Measurements from ENCODE around the gene RPS6KC1. TPM values are rescaled to one million over a fixed set of nuclear protein-coding genes. Genes with fewer than 3 reads are reported as not detected.

Gene RPS6KC1
- total RNA-seq, 4 donors from 2014 or later, result 13.5 to 29.7 (median 22.2) TPM

DNA sequence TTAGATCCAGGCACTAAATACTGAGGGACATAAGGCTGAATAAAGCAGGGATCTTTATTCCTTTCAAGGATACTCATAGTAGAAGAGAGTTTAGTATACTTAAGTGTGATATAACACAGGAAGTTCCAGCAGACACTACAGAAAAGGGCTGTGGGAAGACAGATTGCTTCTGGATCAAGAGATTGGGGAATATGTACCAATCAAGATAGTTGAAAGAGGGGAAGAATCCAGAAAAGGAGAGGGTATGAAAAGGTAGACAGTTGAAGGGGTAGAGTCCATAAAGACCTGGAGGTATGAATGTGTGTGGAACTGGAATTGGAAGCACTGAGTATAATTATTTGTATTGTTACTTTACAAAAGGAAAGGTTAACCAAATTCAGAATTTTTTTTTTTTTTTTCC is 2.4 kb downstream of the RPS6KC1 start:
- H3K27ac ChIP-seq, result no peak overlapping the region
- H3K27me3 ChIP-seq, result no peaks in the 10 kb centered on the region
- H3K4me3 ChIP-seq, result no peak overlapping the region
- no peaks in the 10 kb centered on the region for H3K9me3 ChIP-seq
- H3K4me1 ChIP-seq, result peaks cover 0 to 18% (median 3%) of the 10 kb centered on the region in 4 donors
- no peak for TF ChIP-seq POLR2A (IDR thresholded peaks at IDR 0.05)
- TF ChIP-seq, protein P1, sequence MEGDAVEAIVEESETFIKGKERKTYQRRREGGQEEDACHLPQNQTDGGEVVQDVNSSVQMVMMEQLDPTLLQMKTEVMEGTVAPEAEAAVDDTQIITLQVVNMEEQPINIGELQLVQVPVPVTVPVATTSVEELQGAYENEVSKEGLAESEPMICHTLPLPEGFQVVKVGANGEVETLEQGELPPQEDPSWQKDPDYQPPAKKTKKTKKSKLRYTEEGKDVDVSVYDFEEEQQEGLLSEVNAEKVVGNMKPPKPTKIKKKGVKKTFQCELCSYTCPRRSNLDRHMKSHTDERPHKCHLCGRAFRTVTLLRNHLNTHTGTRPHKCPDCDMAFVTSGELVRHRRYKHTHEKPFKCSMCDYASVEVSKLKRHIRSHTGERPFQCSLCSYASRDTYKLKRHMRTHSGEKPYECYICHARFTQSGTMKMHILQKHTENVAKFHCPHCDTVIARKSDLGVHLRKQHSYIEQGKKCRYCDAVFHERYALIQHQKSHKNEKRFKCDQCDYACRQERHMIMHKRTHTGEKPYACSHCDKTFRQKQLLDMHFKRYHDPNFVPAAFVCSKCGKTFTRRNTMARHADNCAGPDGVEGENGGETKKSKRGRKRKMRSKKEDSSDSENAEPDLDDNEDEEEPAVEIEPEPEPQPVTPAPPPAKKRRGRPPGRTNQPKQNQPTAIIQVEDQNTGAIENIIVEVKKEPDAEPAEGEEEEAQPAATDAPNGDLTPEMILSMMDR (IDR thresholded peaks at IDR 0.05), result no peak
- H3K36me3 ChIP-seq, result no peaks in the 10 kb centered on the region
- no peak for DNase-seq

DNA sequence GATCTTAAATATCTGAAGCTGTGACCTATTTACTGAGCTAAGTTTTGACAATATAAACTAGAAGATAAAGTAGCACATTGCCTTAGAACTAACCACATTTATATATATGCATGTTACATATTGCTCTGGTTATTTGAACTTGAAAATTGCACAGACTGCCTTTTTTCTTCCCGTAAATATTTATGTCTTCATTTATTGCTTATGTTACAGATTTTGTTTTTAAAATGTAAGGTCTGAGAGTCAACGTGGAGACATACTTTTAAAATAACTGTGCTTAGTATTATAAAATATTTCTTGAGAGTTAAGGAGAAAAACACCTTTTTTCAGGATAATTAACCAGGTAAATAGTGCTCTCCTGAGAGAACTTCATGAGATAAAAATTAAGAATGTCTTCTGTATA is 3.1 kb downstream of the RPS6KC1 start:
- Histone ChIP-seq H3K9me3 (no peaks in the 10 kb centered on the region), H3K27ac (no peak overlapping the region), H3K27me3 (no peaks in the 10 kb centered on the region), H3K4me3 (no peak overlapping the region), H3K4me1 (peaks cover 0 to 18% (median 3%) of the 10 kb centered on the region in 4 donors), H3K36me3 (no peaks in the 10 kb centered on the region)
- TF ChIP-seq POLR2A (IDR thresholded peaks at IDR 0.05), result no peak
- TF ChIP-seq, protein P1 (IDR thresholded peaks at IDR 0.05), result no peak
- no peak for DNase-seq

DNA sequence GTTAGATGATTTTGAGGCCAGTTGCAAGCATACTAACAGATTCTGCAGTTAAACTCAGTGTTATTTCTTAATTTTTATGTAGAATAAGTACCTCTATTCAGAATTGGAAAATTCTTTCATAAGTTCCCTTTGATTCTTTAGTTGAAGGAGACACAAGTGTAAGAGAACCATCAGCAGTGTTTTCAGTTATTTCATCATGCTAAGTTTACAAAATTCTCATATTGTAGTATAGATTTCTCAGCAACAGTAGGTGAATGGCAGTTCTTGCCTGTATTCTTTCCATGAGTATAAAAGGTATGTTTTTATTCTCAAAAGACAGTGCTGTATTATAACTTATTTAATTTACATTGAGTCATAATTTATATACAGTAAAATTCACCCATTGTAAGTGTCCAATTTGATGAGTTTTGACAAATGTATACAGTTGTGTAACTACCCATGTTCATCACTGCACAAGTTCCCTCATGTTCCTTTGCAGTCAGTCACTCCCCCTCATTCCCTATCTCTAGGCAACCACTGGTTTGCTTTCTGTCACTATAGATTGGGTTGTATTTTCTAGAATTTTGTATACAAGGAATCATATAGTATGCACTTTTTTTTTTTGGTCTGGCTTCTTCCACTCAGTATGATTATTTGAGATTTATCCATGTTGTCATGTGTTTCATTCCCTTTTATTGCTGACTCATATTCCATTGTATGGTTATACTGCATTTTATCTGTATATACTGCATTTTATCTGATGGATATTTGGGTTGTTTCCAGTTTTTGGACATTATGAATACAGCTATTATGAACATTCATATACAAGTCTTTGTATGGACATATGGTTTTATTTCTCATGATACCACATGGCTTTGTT is 3.9 kb downstream of the RPS6KC1 start:
- TF ChIP-seq, protein P1 (IDR thresholded peaks at IDR 0.05), result no peak
- TF ChIP-seq POLR2A (IDR thresholded peaks at IDR 0.05), result no peak
- Histone ChIP-seq H3K9me3 (no peaks in the 10 kb centered on the region), H3K4me1 (peaks cover 0 to 18% (median 3%) of the 10 kb centered on the region in 4 donors), H3K27me3 (no peaks in the 10 kb centered on the region), H3K27ac (no peak overlapping the region), H3K4me3 (no peak overlapping the region), H3K36me3 (no peaks in the 10 kb centered on the region)
- DNase-seq, result no peak

DNA sequence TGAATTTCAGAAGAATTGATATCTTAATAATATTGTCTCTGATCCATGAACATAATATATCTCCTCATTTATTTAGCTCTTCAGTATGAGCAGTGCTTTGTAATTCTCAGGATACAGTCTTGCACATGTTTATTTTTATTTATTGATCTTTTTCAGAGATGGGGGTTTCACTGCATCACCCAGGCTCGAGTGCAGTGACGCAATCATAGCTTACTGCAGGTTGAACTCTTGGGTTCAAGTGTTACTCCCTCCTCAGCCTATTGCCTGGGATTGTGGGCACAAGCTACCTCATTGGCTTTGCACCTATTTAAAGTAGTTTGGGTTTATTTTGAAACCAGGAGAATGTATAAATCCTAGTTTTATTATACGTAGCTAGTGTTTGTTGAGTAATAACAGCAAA is 4.7 kb downstream of the RPS6KC1 start:
- Histone ChIP-seq H3K4me3 (no peak overlapping the region), H3K27me3 (no peaks in the 10 kb centered on the region), H3K36me3 (no peaks in the 10 kb centered on the region), H3K9me3 (no peaks in the 10 kb centered on the region), H3K27ac (no peak overlapping the region), H3K4me1 (peaks cover 0 to 13% (median 3%) of the 10 kb centered on the region in 4 donors)
- no peak for DNase-seq
- TF ChIP-seq, protein P1 (IDR thresholded peaks at IDR 0.05), result no peak
- no peak for TF ChIP-seq POLR2A (IDR thresholded peaks at IDR 0.05)

DNA sequence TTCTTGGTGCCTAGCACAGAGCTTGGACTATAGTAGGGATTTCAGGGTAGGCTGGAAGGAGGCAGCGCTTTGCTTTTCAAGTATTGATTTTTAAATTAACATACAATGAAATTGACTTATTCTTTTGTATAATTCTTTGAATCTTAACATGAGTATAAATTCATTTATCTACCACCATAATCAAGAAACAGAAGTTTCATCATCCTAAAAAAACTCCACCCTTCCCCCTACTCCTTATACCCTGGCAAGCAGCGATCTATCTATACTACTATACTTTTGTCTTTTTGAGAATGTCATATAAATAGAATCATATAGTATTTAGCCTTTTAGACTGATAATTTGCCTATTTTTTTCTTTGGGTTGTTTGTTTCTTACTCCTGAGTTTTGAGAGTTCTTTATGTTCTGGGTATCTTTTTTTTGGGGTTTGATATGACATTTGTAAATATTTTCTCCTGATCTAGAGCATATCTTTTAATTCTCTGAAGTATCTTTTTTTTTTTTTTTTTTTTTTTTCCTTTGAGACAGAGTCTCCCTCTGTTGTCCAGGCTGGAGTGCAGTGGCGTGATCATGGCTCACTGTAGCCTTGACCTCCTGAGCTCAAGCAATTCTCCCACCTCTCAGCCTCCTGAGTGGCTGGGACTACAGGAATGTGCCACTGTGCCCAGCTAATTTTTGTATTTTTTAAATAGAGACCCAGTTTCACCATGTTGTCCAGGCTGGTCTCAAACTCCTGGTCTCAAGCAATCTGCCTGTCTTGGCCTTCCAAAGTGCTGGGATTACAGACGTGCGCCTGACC is 6.4 kb downstream of the RPS6KC1 start:
- peaks cover 0 to 6% (median 0%) of the 10 kb centered on the region in 4 donors for H3K4me1 ChIP-seq
- TF ChIP-seq, protein P1 (IDR thresholded peaks at IDR 0.05), result no peak
- TF ChIP-seq POLR2A (IDR thresholded peaks at IDR 0.05), result no peak
- no peaks in the 10 kb centered on the region for H3K9me3 ChIP-seq
- no peak overlapping the region for H3K27ac ChIP-seq
- no peaks in the 10 kb centered on the region for H3K36me3 ChIP-seq
- no peaks in the 10 kb centered on the region for H3K27me3 ChIP-seq
- no peak overlapping the region for H3K4me3 ChIP-seq
- no peak for DNase-seq

Data from Peyer's patch (tissue), 4 donors.